ELF-1 (cell line): ENCODE data around the gene MMP25.

ENCODE experiments used
- DNase-seq: peaks from one replicate; pipeline ENCODE4 v3.0.0-alpha.2; 2016; ENCODE audit warnings: low read depth, low spot score

Gene MMP25

GRCh38 chr16:3017344-3017743 is 29.0 kb upstream of the MMP25 start:
- no peak for DNase-seq

DNA sequence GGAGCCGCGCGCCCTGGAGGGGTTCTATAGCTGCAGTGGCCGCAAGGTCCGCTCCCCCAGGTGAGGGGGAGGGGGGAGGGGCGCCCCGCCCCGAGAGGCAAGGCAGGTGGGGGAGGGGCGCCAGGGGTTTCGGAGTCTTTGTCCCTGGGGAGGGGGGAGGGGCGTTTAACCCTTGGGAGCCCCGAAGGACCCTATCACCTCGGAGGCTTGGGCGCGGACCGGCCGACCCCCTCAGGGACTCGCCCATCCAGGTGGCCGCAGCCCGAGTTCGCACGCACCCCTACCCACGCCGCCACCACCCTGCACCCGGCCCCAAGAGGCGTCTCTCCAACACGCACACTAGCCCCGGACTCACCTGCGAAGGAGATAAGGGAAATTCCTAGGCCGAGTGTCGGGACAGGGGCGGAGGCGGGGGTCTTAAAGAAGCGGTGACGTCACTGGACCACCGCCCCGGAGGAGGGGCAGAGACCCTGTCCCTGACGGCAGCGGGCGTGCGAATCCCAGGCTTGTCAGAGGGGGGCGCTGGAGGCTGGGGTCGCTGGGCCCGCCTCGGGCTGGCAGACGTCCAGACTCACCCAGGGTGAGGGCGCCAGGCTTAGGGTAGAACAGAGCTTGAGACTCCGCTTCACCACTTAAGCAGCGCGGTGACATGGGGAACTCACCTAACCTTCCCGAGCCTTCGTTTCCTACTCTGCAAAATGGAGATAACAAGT is 28.4 kb upstream of the MMP25 start, which contains the start of gene CLDN6:
Gene CLDN6 (minus strand): TSS at position 390 of the 713 bp plus-strand sequence. CDS start 2,162 bp downstream, outside the sequence.
- peak; percentile 98 for DNase-seq

GRCh38 chr16:3019594-3020246 is 26.6 kb upstream of the MMP25 start:
- DNase-seq: peak; percentile 82

GRCh38 chr16:3020247-3020603 is 26.1 kb upstream of the MMP25 start, which contains the start of gene TNFRSF12A:
TNFRSF12A (plus strand) TSS chr16:3020368; CDS start chr16:3020398, 30 bp downstream.
- DNase-seq: no peak

DNA sequence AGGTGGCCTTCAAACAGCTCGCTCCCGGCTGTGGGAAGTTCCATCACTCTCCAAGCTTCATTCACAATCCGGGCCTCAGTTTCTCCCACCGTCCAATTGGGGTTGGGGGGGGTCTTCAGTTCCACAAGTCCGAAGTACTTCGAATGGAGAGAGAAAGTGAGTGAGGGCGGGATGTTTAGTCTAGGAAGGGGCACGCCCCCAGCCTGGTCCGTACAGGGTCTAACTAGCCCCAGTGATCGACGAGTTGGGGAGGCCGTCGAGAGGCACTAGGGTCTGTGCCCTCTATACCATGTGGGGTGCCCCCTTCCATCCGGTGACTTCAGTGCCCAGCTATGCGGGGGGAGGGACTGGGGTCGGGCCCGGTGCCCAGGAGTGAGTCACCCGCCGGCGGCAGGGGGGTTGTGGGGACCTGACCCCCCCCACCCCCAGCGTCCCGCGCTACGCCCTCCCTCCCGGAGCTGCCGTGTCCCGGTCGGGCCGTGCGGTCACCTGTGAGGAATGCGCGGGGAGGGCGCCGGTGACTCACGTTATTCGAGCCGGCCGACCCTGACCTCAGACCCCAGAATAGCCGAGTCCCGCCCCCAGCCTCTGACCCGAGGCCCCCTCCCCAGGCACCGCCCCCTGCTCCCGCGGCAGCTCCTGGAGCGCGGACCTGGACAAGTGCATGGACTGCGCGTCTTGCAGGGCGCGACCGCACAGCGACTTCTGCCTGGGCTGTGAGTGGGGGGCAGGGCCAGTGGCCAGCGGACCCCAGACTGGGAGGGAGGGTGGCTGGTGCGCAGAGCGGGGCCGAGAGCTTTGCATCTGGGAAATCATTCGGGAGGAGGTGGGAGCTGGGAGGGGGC is 25.5 kb upstream of the MMP25 start:
- DNase-seq: peak; percentile 90

DNA sequence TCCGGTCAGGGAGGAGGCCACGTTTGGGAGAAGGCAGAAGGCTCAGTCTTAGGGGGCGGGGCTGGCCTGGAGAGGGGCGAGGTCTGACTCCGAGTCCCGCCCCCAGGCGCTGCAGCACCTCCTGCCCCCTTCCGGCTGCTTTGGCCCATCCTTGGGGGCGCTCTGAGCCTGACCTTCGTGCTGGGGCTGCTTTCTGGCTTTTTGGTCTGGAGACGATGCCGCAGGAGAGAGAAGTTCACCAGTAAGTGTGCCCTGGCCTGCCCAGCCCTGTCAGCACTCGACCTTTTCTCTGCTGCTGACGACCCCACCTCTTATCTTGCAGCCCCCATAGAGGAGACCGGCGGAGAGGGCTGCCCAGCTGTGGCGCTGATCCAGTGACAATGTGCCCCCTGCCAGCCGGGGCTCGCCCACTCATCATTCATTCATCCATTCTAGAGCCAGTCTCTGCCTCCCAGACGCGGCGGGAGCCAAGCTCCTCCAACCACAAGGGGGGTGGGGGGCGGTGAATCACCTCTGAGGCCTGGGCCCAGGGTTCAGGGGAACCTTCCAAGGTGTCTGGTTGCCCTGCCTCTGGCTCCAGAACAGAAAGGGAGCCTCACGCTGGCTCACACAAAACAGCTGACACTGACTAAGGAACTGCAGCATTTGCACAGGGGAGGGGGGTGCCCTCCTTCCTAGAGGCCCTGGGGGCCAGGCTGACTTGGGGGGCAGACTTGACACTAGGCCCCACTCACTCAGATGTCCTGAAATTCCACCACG is 24.7 kb upstream of the MMP25 start:
- peak; percentile 96 for DNase-seq

DNA sequence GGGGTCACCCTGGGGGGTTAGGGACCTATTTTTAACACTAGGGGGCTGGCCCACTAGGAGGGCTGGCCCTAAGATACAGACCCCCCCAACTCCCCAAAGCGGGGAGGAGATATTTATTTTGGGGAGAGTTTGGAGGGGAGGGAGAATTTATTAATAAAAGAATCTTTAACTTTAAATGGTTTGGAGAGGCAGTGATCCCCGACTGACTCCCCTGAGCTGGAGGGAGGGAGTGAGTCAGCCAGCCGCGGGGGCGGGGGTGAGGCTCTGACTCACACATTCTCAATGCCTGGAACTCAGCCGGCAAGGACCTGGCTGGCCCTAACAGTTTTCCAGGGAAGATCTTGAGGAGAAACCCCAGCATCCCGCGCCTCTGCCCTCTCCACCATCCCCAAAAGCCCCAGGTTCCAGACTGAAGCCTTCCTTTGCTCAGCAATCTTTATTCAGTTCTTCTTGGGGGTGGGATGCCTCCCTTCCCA is 24.1 kb upstream of the MMP25 start:
- DNase-seq: peak; percentile 94

DNA sequence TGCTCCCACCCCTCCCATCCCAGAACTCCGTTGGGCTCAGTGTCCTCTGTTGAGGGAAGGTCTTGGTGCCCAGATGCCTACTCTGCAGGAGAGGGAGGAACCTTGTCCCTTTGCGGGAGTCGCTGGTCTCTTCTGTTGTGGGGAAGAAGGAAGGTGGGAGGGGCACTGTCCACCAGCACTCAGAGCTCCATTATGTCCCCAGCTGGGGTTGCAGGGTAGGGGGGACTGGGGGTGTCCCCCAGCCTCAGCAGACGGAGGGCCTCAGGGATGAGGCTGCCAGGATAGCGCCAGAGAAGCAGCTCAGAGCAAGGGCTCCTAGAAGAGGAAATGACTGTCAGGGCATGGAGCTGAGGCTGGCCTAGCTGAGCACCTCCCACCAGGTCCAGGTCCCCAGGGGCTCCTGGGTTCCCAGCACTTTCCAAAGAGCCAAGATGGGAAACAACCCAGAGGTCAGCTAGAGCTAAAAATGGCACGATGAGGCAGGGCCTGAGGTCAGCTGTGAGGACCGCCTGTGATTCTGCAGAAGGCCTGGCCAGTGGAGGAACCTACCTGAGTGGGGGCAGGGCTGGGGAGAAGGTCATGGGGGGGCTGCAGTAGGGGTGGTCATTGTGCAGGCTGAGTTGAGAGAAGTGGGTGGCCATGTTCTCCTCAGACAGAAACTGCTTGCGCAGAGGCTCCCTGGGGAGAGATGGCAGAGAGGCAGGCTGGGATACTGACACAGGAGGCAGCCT is 23.5 kb upstream of the MMP25 start:
- DNase-seq: peak; percentile 36

DNA sequence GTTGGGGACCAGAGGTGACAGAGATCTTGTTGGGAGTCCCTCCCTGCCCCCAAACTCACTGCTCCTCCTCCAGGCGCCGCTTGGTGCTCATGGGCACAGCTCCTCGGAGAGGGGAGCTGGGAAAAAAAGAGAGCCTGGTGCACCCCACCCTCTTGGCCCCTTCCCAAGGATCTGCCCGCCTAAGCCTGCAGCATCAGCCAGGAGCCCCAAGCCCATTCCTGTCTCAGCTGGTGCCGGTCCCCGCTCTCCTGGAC is 23.0 kb upstream of the MMP25 start:
- no peak for DNase-seq

- peak; percentile 98 for DNase-seq
Observed at GRCh38 chr16:3023669-3024478, 22.5 kb upstream of the MMP25 start, which contains the start of the genes HCFC1R1 and THOC6. HCFC1R1 (minus strand) TSS chr16:3023942; CDS start chr16:3023941, 1 bp downstream. THOC6 (plus strand) TSS chr16:3024035; CDS start chr16:3024327, 292 bp downstream.

- no peak for DNase-seq
Observed at GRCh38 chr16:3025032-3026002, 21.0 kb upstream of the MMP25 start.

DNA sequence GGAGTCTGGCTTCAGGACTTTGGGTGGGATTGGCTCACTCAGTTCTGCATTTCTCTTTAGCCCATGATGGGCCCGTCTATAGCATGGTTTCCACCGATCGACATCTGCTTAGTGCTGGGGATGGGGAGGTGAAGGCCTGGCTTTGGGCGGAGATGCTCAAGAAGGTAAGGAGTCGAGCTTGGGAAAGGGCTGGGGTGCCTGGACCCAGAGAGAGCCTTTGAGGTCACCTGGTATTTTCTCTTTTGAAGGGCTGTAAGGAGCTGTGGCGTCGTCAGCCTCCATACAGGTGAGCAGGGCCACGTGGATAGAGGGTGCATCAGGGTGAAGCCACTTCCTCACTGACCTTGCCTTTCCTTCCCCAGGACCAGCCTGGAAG is 20.4 kb upstream of the MMP25 start:
- DNase-seq: no peak

DNA sequence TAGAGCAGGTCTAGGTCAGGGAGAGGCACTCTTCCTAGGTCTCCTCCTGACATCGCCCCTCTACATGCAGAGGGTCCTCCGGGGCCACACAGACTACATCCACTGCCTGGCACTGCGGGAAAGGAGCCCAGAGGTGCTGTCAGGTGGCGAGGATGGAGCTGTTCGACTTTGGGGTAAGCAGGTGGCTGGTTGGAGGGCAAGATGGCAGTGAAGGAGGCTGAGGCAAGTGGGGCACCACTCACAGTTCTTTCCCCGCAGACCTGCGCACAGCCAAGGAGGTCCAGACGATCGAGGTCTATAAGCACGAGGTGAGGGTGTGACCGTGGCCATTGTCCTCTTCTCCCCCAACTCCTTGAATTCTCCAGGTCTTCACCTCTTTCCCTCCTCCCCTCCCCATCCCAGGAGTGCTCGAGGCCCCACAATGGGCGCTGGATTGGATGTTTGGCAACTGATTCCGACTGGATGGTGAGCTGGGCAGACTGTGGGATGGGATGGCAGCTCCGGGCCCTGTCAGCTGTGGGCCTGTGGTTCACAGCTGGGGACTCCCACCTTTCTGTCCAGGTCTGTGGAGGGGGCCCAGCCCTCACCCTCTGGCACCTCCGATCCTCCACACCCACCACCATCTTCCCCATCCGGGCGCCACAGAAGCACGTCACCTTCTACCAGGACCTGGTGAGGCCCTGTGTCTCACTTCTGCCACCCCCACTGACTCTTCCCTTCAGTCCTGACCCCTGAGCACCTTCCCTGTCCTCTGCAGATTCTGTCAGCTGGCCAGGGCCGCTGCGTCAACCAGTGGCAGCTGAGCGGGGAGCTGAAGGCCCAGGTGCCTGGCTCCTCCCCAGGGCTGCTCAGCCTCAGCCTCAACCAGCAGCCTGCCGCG is 19.5 kb upstream of the MMP25 start:
- no peak for DNase-seq

DNA sequence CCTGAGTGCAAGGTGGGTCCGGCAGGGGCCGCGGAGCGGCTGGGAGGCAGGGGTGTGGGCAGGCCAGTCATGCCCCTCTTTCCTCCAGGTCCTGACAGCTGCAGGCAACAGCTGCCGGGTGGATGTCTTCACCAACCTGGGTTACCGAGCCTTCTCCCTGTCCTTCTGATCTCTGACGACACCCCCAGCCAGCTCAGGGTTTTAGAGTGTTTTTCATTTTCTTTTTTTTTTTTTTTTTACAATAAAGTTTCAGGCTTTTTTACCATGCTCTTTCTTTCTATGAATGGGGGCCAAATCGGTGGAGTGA is 18.9 kb upstream of the MMP25 start:
- no peak for DNase-seq

DNA sequence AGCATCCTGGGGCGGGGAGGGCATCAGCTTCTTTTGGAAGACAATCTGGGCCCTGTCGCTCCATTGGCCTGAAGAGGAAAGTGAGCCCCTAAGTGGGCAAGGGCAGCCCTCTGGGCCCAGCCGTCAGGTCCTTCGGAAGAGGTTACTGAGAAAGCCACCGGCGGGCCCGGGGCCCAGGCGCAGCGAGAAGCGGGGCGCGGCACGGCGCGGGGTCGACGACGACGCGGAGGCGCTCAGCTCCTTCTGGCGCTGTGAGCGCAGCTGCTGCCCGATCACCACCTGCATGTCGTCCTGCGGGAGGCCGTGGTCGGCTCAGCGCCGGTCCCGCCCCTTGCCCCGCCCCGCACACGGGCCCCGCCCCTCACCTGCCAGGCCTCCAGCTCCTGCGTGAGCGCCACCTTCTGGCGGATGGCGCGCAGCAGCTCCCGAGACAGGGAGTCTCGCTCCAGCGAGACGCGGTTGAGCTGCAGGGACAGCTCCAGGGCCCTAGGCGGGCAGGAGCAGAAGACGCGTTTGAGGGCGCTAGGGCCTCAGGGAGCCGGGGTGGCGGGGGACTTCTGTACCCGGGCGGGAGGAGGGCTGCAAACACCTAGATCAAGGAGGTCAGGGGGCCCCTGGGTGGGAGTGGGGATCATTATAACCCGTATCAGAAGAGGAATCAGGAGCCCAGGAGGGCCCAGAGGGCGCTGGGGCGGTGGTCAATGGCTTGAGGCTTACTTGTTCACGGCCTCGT is 18.2 kb upstream of the MMP25 start:
- DNase-seq: peak; percentile 93

- DNase-seq: no peak
Observed at GRCh38 chr16:3028716-3029319, 17.5 kb upstream of the MMP25 start.
